ENCODE data around the gene C11orf65. TPM values are rescaled to one million over a fixed set of nuclear protein-coding genes. Genes with fewer than 3 reads are reported as not detected.
"Not testable (repeated sequence)": the region's sequence is repeated elsewhere in the genome, so short reads cannot be mapped to it uniquely, and the experiment has no call there.

Gene C11orf65
- total RNA-seq, 1 donor from 2014 or later = 0.35 TPM

DNA sequence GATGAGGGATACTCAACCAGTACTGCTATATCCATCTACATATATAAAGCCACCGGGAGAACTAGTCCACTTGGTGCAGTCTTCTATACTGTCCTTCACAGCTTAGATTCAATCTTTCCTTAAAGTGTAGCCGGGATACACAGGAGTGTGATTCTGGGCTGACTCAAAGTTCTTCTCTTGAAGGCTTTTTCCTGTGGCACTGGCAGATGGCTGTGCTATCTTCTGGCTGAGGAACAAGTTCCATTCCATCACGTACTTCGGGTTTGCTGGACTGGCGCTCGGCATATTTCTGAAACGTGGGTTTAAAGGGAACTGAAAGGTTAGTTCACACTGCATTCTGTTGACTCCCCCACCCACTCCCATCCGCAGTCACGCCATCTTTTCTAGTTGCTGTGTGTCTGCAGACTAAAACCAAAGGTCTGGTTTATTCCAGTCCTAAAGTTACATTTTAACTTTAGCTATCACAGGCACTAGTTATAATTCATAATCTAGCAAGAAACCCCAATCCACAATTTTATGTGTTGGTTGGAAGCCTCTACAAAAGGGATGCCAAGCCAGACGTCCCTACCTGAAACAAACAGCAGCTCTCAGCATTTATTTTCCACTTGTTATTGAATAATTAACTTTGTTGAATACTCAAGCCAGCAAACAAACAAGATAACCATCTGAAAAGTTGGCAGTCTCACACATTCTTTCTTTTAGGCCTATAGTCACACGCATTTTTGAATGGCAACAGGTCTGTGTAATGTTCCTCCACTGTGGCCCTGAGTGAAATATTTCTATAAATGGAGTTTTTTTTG lies 7.5 kb upstream of the C11orf65 start:
- H3K36me3 Mint-ChIP-seq (ENCODE audit: unreplicated experiment) = peaks cover 15% of the 10 kb centered on the region
- no peak overlapping the region for H3K27ac Mint-ChIP-seq (ENCODE audit: unreplicated experiment)
- no peaks in the 10 kb centered on the region for H3K4me1 Mint-ChIP-seq (ENCODE audit: unreplicated experiment)
- no peaks in the 10 kb centered on the region for H3K9me3 Mint-ChIP-seq (ENCODE audit: unreplicated experiment)
- TF ChIP-seq, protein P1, sequence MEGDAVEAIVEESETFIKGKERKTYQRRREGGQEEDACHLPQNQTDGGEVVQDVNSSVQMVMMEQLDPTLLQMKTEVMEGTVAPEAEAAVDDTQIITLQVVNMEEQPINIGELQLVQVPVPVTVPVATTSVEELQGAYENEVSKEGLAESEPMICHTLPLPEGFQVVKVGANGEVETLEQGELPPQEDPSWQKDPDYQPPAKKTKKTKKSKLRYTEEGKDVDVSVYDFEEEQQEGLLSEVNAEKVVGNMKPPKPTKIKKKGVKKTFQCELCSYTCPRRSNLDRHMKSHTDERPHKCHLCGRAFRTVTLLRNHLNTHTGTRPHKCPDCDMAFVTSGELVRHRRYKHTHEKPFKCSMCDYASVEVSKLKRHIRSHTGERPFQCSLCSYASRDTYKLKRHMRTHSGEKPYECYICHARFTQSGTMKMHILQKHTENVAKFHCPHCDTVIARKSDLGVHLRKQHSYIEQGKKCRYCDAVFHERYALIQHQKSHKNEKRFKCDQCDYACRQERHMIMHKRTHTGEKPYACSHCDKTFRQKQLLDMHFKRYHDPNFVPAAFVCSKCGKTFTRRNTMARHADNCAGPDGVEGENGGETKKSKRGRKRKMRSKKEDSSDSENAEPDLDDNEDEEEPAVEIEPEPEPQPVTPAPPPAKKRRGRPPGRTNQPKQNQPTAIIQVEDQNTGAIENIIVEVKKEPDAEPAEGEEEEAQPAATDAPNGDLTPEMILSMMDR (IDR thresholded peaks at IDR 0.05) = no peak
- no peaks in the 10 kb centered on the region for H3K27me3 Mint-ChIP-seq (ENCODE audit: unreplicated experiment)
- no peak overlapping the region for H3K4me3 Mint-ChIP-seq (ENCODE audit: unreplicated experiment)
- no peak for DNase-seq (ENCODE audit: extremely low spot score, unreplicated experiment)

GRCh38 chr11:108472681-108473080 lies 5.4 kb upstream of the C11orf65 start:
- no peak for DNase-seq (ENCODE audit: extremely low spot score, unreplicated experiment)
- H3K4me3 Mint-ChIP-seq (ENCODE audit: unreplicated experiment) = no peak overlapping the region
- no peaks in the 10 kb centered on the region for H3K27me3 Mint-ChIP-seq (ENCODE audit: unreplicated experiment)
- H3K4me1 Mint-ChIP-seq (ENCODE audit: unreplicated experiment) = peaks cover 3% of the 10 kb centered on the region
- H3K36me3 Mint-ChIP-seq (ENCODE audit: unreplicated experiment) = peaks cover 12% of the 10 kb centered on the region
- H3K27ac Mint-ChIP-seq (ENCODE audit: unreplicated experiment) = no peak overlapping the region
- TF ChIP-seq, protein P1 (IDR thresholded peaks at IDR 0.05) = no peak
- H3K9me3 Mint-ChIP-seq (ENCODE audit: unreplicated experiment) = no peaks in the 10 kb centered on the region

DNA sequence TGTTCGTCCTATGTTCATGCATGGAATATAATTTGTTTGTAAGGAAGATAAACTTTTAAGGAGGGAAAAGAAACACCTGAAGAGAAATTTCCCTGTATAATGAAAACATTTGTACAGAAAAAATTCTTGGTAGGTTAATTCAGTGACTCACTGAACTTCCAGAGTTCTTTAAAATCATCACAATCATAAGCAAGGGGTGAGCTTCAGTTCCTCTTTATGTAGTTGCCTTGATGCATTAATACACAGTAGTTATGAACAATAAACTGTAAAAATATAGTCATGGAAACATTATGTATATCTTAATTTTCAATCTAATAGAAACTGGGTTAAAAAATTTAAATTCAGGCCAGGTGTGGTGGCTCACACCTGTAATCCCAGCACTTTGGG lies 1.1 kb upstream of the C11orf65 start:
- H3K9me3 Mint-ChIP-seq (ENCODE audit: unreplicated experiment) = no peaks in the 10 kb centered on the region
- peaks cover 4% of the 10 kb centered on the region for H3K36me3 Mint-ChIP-seq (ENCODE audit: unreplicated experiment)
- no peak overlapping the region for H3K4me3 Mint-ChIP-seq (ENCODE audit: unreplicated experiment)
- no peak for DNase-seq (ENCODE audit: extremely low spot score, unreplicated experiment)
- H3K27me3 Mint-ChIP-seq (ENCODE audit: unreplicated experiment) = no peaks in the 10 kb centered on the region
- TF ChIP-seq, protein P1 (IDR thresholded peaks at IDR 0.05) = no peak
- H3K4me1 Mint-ChIP-seq (ENCODE audit: unreplicated experiment) = peaks cover 3% of the 10 kb centered on the region
- peak overlapping the region; percentile 100 for H3K27ac Mint-ChIP-seq (ENCODE audit: unreplicated experiment)

GRCh38 chr11:108466405-108466804 lies 924 bp downstream of the C11orf65 start:
- H3K4me3 Mint-ChIP-seq (ENCODE audit: unreplicated experiment) = peak overlapping the region; percentile 95

GRCh38 chr11:108453207-108453835 lies 14.0 kb downstream of the C11orf65 start:
- TF ChIP-seq, protein P1 (IDR thresholded peaks at IDR 0.05) = no peak
- H3K9me3 Mint-ChIP-seq (ENCODE audit: unreplicated experiment) = peaks cover 14% of the 10 kb centered on the region
- H3K4me1 Mint-ChIP-seq (ENCODE audit: unreplicated experiment) = no peaks in the 10 kb centered on the region
- no peak overlapping the region for H3K27ac Mint-ChIP-seq (ENCODE audit: unreplicated experiment)
- no peak overlapping the region for H3K4me3 Mint-ChIP-seq (ENCODE audit: unreplicated experiment)
- DNase-seq (ENCODE audit: extremely low spot score, unreplicated experiment) = no peak
- H3K27me3 Mint-ChIP-seq (ENCODE audit: unreplicated experiment) = no peaks in the 10 kb centered on the region
- peaks cover 3% of the 10 kb centered on the region for H3K36me3 Mint-ChIP-seq (ENCODE audit: unreplicated experiment)

More at GRCh38 chr11:108466405-108466804, 924 bp downstream of the C11orf65 start:
- H3K36me3 Mint-ChIP-seq (ENCODE audit: unreplicated experiment) = peaks cover 4% of the 10 kb centered on the region
- H3K9me3 Mint-ChIP-seq (ENCODE audit: unreplicated experiment) = no peaks in the 10 kb centered on the region
- H3K27ac Mint-ChIP-seq (ENCODE audit: unreplicated experiment) = peak overlapping the region; percentile 100
- H3K4me1 Mint-ChIP-seq (ENCODE audit: unreplicated experiment) = peaks cover 3% of the 10 kb centered on the region
- TF ChIP-seq, protein P1 (IDR thresholded peaks at IDR 0.05) = no peak
- H3K27me3 Mint-ChIP-seq (ENCODE audit: unreplicated experiment) = no peaks in the 10 kb centered on the region
- DNase-seq (ENCODE audit: extremely low spot score, unreplicated experiment) = no peak

- not testable (repeated sequence) for H3K36me3 Mint-ChIP-seq (ENCODE audit: unreplicated experiment); H3K27ac Mint-ChIP-seq (ENCODE audit: unreplicated experiment); DNase-seq (ENCODE audit: extremely low spot score, unreplicated experiment); H3K4me1 Mint-ChIP-seq (ENCODE audit: unreplicated experiment); H3K4me3 Mint-ChIP-seq (ENCODE audit: unreplicated experiment); H3K27me3 Mint-ChIP-seq (ENCODE audit: unreplicated experiment)
- peaks cover 37% of the 10 kb centered on the region for H3K9me3 Mint-ChIP-seq (ENCODE audit: unreplicated experiment)
Measured at GRCh38 chr11:108441445-108441844, 25.9 kb downstream of the C11orf65 start.

All from osteocyte (in vitro differentiated cells).